Hematopoietic multipotent progenitor cell treated with erythropoietin and hydrocortisone succinate and interleukin-3 and kit ligand, for 17 days (in vitro differentiated cells): ENCODE measurements around the gene PHF20.
"Not testable (repeated sequence)": the region's sequence is repeated elsewhere in the genome, so short reads cannot be mapped to it uniquely, and the experiment has no call there.

Source experiments
- DNase-seq: peaks from one replicate; pipeline ENCODE4 v3.0.0-alpha.2; 2015; ENCODE audit warnings: low spot score

PHF20 gene

GRCh38 chr20:35776513-35777101 lies 4.8 kb downstream of the PHF20 start:
- DNase-seq = peak; percentile 64

GRCh38 chr20:35783811-35784210 lies 12.0 kb downstream of the PHF20 start:
- DNase-seq = not testable (repeated sequence)

GRCh38 chr20:35785541-35785940 lies 13.7 kb downstream of the PHF20 start:
- not testable (repeated sequence) for DNase-seq

GRCh38 chr20:35788796-35789195 lies 17.0 kb downstream of the PHF20 start:
- no peak for DNase-seq

DNA sequence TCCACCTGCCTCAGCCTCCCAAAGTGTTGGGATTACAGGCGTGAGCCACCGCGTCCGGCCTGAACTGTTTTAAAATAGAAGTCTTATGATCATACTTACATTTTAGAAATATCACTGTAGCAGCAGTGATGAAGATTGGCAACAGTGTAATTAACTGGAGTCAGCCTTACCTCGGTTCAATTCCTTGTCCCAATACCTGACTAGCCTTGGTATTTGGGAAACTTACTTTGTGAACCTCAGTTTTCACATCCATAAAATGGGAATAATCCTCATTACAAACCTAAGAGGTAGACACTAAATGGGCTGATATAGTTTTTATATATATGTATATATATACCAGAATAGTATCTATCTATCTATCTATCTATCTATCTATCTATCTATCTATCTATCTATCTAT lies 19.3 kb downstream of the PHF20 start:
- no peak for DNase-seq

- no peak for DNase-seq
Observed at GRCh38 chr20:35791821-35792220, 20.0 kb downstream of the PHF20 start.

DNA sequence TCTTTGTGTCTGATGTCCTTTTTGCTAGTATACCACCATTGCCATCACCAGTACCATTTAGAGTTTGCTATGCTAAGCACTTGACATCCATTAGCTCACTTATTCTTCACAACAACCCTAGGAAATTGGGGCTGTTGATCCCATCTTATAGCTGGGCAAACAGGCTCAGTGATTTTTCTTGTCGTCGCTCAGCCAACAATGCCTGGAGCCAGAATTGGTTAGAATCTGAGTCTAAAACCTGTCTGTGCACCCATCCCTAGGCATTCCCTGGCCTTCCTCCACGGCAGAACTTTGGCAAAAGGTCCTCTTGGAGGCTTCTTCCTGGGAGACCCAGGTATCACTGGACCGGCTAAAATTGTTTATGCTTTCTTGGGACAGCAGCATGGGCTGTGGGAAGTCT lies 20.9 kb downstream of the PHF20 start:
- DNase-seq = no peak

DNA sequence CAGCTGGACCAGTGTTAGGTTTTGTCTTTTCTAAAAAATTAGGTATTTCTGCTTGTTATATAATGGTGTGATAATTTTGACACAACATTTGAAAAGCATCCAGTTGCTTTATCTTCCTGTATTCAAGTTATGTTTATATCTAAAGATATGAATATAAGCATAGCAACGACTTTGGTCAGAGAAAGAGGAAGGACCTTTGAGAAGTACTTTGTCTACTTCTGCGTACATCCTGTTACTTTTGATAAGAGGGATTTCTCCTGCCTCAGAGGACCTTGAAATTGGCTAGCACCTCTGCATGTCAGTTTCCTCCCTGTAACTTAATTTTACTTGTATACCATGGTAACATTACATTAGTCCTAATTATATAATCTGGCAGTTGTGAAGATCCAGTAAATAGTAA lies 24.8 kb downstream of the PHF20 start:
- no peak for DNase-seq

- DNase-seq = no peak
Observed at GRCh38 chr20:35801865-35802264, 30.1 kb downstream of the PHF20 start.

DNA sequence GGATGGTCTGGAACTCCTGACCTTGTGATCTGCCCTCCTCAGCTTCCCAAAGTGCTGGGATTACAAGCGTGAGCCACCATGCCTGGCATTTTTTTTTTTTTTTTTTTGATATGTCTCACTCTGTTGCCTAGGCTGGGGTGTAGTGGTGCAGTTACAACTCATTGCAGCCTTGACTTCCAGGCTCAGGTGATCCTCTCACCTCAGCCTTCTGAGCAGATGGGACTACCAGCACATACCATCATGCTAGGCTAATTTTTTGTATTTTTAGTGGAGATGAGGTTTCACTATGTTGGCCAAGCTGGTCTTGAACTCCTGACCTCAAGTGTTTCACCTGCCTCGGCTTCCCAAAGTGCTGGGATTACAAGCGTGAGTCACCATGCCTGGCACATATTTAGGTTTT lies 34.3 kb downstream of the PHF20 start:
- no peak for DNase-seq

GRCh38 chr20:35807877-35808276 lies 36.1 kb downstream of the PHF20 start:
- no peak for DNase-seq

DNA sequence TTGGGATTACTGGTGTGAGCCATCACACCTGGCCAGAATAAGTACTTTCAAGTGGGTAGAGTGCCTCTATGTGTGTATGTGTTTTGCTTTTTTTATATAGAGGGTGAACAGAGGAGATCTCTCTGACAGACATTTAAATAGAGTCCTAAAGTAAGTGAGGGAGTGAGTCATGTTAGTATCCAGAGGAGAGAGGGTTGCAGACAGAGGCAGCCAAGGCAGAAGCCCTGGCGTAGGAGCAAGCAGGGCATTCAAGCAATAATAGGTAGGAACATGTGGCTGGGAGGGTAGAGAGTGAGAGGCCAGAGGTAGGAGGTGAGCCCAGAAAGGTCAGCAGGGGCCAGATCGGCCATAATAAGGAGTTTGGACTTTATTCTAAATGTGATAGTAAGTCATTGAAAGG lies 48.9 kb downstream of the PHF20 start:
- DNase-seq = no peak

GRCh38 chr20:35821807-35822242 lies 50.0 kb downstream of the PHF20 start:
- no peak for DNase-seq

DNA sequence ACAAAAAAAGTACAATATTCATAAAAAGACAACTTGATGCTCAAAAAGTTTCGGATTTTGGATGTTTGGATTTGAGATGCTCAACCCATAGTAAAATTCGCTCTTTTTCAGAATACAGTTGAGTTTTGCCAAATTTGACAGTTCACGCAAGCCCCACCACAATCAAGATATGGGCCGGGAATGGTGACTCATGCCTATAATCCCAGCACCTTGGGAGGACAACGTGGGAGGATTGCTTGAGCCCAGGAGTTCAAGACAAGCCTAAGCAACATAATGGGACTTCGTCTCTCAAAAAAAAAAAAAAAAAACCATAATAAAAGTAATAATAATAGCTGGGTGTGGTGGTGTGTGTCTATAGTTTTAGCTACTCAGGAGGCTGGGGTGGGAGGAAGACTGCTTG lies 51.3 kb downstream of the PHF20 start:
- DNase-seq = no peak

- no peak for DNase-seq
Observed at GRCh38 chr20:35823937-35824336, 52.1 kb downstream of the PHF20 start.

DNA sequence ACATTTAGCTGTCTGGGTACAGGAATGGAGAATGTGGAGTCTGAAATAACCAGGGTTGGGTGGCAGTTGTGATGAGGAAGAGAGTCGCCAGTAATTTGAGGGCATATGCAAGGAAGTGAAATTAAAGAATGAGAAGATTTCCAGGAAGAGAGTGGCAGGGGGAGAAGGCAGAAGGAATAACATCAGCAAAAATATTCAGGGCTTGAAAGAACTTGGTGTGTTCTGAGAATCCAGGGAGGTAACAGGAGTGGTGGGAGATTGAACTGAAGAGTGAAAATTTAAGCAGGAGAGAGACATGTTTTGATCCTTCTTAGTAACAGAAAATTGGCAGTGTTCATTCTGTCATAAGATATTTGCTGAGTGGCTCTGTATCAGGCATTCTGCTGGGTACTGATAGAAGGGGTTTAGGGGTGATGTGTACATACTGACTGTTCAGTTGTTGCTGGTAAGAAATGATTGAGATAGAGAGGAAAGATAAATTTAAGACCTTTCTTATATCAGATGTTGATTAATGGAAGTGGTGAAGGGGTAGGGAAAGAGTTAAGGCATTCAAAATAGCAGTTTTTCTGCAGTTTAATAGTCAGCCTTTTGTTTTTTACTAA lies 54.7 kb downstream of the PHF20 start:
- DNase-seq = no peak

GRCh38 chr20:35828434-35828833 lies 56.6 kb downstream of the PHF20 start:
- DNase-seq = no peak

DNA sequence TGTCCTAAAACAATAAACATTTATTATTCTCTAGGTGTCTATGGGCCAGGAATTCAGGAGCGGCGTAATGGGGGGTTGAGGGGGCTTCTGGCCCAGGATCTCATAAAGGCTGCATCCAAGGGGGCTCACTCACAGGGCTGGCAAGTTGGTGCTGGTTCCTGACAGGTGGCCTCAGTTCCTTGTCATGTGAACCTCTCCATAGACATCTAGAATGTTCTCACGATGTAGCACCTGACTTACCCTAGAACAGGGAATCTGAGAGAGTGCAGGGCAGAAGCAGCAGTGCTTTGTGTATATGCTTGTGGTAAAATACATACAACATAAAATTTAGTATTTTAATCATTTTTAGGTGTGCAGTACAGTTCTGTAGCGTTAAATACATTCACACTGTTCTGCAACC lies 57.1 kb downstream of the PHF20 start:
- DNase-seq = no peak

DNA sequence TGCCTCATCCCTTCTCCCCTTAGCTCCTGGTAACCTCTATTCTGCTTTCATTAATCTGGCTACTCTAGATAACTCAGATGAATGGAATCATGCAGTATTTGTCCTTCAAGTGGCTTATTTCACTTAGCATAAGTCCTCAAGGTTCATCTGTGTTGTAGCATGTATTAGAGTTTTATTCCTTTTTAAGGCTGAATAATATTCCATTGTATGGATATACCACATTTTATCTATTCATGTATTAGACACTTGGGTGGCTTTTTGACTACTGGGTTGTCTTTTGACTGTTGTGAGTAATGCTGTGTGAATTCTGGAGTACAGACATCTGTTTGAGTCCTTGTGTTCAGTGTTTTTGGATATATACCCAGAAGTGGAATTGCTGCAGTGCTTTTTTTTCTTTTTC lies 58.4 kb downstream of the PHF20 start:
- no peak for DNase-seq

DNA sequence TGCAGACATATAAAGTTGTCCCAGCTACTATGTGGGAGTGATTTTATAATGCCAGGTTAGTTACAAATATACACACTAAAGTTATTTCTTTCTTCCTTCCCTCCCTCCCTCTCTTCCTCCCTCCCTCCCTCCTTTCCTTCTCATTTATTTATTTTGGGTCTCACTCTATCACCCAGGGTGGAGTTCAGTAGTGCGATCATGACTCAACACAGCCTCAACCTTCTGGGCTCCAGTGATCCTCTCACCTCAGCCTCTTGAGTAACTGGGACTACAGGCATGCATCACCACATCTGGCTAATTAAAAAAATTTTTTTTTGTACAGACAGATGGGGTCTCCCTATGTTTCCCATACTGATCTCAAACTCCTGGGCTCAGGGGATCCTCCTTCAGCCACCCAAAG lies 59.2 kb downstream of the PHF20 start:
- DNase-seq = peak; percentile 52

DNA sequence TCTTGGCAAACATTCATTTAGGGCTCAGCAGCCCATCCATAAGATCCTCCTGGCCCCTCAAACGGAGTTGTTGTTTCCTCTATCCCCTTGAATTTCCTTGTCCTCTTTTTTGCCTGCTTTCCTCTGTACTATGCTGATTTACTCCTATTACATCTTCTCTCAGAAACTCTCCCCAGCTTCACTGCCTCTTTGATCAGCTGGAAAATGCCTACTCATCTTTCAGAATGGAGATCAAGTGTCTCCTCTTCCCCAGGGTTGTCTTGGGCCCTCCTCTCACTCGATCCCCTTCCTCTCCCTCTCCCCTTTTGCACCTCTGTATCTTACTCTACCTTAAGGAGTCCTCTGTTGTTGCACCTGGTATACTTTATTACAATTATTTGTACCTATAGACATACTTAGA lies 60.2 kb downstream of the PHF20 start:
- no peak for DNase-seq

DNA sequence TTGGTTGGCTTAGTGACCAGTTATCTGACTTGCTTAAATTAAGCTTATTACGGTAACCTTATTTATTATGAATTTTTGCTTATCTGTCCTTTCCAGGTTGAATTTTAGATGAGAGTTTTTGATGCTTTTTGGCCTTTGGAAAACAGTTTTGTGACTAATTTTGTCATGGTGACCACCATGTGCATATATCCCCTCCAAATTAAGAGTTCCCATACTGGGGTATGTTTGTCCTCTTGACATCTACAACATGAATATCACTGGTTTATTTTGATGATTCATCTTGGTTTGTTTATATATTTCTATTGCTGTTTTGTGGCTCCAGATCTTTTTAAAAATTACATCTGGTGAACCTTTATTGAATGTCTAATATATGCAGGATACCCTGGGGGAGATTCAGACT lies 61.4 kb downstream of the PHF20 start:
- DNase-seq = no peak

GRCh38 chr20:35837577-35838195 lies 65.9 kb downstream of the PHF20 start:
- DNase-seq = no peak

DNA sequence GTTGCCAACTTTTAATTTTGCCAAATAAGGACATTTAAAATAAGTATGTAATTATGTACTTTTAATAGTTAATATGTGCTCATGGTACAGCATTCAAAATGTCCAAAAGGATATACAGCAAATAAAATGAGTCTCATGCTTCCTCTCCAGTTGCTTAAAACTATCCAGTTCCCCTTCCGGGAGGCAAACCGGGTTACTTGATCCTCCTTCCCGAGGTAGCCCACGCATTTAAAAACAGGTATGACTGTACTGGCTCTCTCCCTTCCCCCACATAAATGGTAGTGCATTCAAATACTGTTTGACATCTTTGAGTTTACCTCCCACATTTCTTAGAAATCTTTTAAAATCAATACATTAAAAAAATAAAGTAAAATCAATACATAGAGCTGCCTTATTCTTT lies 66.4 kb downstream of the PHF20 start:
- DNase-seq = no peak
